ENCODE results near the gene KLHL12.

KLHL12 gene

DNA sequence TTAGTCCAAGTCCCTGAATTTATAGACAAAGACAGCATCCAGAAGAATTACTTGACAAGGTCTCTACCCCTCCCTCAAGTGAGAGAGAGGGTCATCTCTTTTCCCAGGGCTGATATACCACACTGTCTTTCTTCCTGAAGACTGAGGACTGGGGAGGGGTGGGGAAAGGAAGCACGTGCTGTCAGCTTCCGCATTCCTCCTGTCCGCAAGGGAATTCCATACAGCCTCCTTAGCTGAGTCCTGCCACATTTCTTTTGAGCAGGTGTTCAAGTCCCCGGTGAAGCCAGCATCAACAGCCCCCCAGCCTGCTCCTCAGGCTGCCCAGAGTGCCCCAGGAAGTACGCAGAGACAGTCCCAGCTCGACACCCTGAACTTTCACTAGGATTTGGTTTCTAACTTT, 82.1 kb downstream of the KLHL12 start:
- no peaks in the 10 kb centered on the region for H3K36me3 ChIP-seq (ENCODE audit: control insufficient read depth, insufficient read depth, low read length)

DNA sequence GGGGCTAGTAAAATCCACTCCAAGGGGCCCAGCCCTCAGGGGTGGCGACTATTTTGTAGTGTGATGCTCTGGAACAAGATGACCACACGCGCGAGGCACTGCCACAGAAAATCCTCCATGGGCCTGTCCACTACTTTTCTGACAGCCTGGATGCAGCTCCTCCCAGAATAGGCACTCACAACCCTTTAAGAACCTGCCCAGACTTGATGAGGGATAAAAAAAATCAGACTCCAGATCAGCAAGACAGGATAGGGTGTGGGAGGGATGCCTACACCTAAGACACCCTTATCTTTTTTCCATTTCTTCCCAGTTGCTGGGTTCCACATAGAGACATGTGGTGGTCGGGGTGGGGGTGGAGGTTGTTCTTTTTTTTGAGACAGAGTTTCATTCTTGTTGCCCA, 82.8 kb downstream of the KLHL12 start:
- Histone ChIP-seq H3K9ac (ENCODE audit: low read length) (no peak overlapping the region), H3K27me3 (ENCODE audit: control insufficient read depth, insufficient read depth, low read length) (no peaks in the 10 kb centered on the region), H3K36me3 (ENCODE audit: control insufficient read depth, insufficient read depth, low read length) (no peaks in the 10 kb centered on the region), H3K4me3 (ENCODE audit: low read length) (no peak overlapping the region), H3K9me3 (ENCODE audit: control insufficient read depth, low read length) (no peaks in the 10 kb centered on the region), H3K4me1 (ENCODE audit: control insufficient read depth, insufficient read depth, low read length) (no peaks in the 10 kb centered on the region)

More for the DNA sequence above, 82.1 kb downstream of the KLHL12 start:
- Histone ChIP-seq H3K4me3 (ENCODE audit: low read length) (no peak overlapping the region), H3K4me1 (ENCODE audit: control insufficient read depth, insufficient read depth, low read length) (no peaks in the 10 kb centered on the region), H3K27me3 (ENCODE audit: control insufficient read depth, insufficient read depth, low read length) (no peaks in the 10 kb centered on the region), H3K9ac (ENCODE audit: low read length) (no peak overlapping the region), H3K9me3 (ENCODE audit: control insufficient read depth, low read length) (no peaks in the 10 kb centered on the region)

DNA sequence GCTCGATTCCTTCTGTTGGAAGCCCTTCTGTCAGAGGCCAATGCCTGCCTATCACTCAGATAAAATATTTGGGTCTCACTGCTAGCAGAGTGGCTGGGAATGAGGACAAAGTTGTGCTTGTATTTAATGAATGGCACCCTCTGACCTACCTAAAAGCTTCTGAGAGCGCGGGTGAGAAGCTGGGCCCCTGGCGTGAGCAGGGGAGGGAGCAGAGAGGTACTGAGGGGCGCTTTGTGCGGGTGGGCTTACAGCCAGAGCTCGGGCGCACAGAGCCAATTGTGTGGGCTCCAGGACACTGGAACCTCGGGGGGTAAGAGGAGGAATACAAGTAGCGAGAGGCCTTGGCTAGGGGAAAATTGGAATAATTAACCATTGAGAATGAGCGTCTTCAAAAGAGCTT, 84.0 kb downstream of the KLHL12 start:
- no peaks in the 10 kb centered on the region for H3K4me1 ChIP-seq (ENCODE audit: control insufficient read depth, insufficient read depth, low read length)

More for the DNA sequence above, 84.0 kb downstream of the KLHL12 start:
- Histone ChIP-seq H3K4me3 (ENCODE audit: low read length) (no peak overlapping the region), H3K9ac (ENCODE audit: low read length) (no peak overlapping the region), H3K9me3 (ENCODE audit: control insufficient read depth, low read length) (no peaks in the 10 kb centered on the region), H3K27me3 (ENCODE audit: control insufficient read depth, insufficient read depth, low read length) (no peaks in the 10 kb centered on the region), H3K36me3 (ENCODE audit: control insufficient read depth, insufficient read depth, low read length) (no peaks in the 10 kb centered on the region)
